ENCODE data around the gene LSS. TPM values are rescaled to one million over a fixed set of nuclear protein-coding genes. Genes with fewer than 3 reads are reported as not detected.

LSS gene
- total and polyA plus RNA-seq, 2 of the 4 experiments (the other 2 are of a cell fraction) = 43.4 to 58.1 TPM

DNA sequence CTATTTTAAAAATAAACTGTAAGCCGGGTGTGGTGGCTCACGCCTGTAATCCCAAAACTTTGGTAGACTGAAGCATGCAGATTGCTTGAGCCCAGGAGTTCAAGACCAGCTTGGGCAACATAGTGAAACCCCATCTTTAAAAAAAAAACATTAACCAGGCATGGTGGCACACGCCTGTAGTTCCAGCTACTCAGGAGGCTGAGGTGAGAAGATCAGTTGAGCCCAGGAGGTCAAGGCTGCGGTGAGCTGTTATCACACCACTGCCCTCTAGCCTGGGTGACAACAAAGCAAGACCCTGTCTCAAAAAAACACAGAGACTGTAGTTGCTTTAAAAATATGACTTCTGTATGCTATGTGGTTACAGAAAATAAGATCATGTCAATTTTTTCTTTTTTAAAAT lies 24.3 kb upstream of the LSS start:
- H3K9me1 ChIP-seq (ENCODE audit: insufficient read depth, low read length) = no peaks in the 10 kb centered on the region
- dilution Hi-C loops (cut with HindIII; ENCODE audit: low sequenced_read_pairs, unreplicated experiment) (no loop called here), in situ Hi-C loops (cut with MboI; ENCODE audit: low sequenced_read_pairs) (no loop called here), intact Hi-C loops (cut with micrococcal nuclease) (no loop called here)
- H3K4me2 ChIP-seq (ENCODE audit: low read depth, low read length) = no peak overlapping the region
- H3K27me3 ChIP-seq (ENCODE audit: control insufficient read depth, insufficient read depth, low read length) = no peaks in the 10 kb centered on the region
- no peaks in the 10 kb centered on the region for H3K9me3 ChIP-seq (ENCODE audit: control insufficient read depth, insufficient read depth, low read length)
- TF ChIP-seq, protein P1, sequence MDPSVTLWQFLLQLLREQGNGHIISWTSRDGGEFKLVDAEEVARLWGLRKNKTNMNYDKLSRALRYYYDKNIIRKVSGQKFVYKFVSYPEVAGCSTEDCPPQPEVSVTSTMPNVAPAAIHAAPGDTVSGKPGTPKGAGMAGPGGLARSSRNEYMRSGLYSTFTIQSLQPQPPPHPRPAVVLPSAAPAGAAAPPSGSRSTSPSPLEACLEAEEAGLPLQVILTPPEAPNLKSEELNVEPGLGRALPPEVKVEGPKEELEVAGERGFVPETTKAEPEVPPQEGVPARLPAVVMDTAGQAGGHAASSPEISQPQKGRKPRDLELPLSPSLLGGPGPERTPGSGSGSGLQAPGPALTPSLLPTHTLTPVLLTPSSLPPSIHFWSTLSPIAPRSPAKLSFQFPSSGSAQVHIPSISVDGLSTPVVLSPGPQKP (IDR thresholded peaks at IDR 0.05; ENCODE audit: borderline replicate concordance, low read depth, low read length) = no peak
- H2BK5ac ChIP-seq (ENCODE audit: low read depth, low read length, poor library complexity, severe bottlenecking) = no peak overlapping the region
- H3K79me1 ChIP-seq (ENCODE audit: low read depth in 1 of 2, low read length in 2 of 2) = peaks cover 8 to 37% of the 10 kb centered on the region in 2 experiments
- no peak overlapping the region for H4K8ac ChIP-seq (ENCODE audit: low read depth in 2 of 2, low read length in 2 of 2)
- H2AK5ac ChIP-seq (ENCODE audit: low read depth, low read length) = no peak overlapping the region
- H2AK9ac ChIP-seq (replicated peaks; ENCODE audit: low read depth, low read length, poor library complexity) = no peak overlapping the region
- no peak overlapping the region for H3K23ac ChIP-seq (ENCODE audit: low read depth, low read length)
- no peak overlapping the region for H3K27ac ChIP-seq (ENCODE audit: insufficient read depth, low read length)
- ChIA-PET POLR2A (ENCODE audit: unreplicated experiment) (no interaction called here), CTCF (interaction anchor here (0.9 kb wide), 1 partner anchor 24 kb away, joined by 4 read pairs; the partner anchor contains the start of gene LSS)
- no peaks in the 10 kb centered on the region for H3K4me1 ChIP-seq (ENCODE audit: control insufficient read depth, insufficient read depth, low read length)
- no peak overlapping the region for H4K5ac ChIP-seq (ENCODE audit: low read depth, low read length)
- H2AFZ ChIP-seq (replicated peaks; ENCODE audit: low read length, poor library complexity) = no peak overlapping the region
- ATAC-seq (ENCODE audit: low read depth) (no peak), DNase-seq (no peak)
- no peak overlapping the region for H3K56ac ChIP-seq (ENCODE audit: extremely low read depth, insufficient read depth, low read length)
- H3K18ac ChIP-seq (ENCODE audit: low read depth, low read length) = no peak overlapping the region
- no peak overlapping the region for H2BK20ac ChIP-seq (ENCODE audit: low read depth, low read length)
- H4K91ac ChIP-seq (ENCODE audit: insufficient read depth, low read depth, low read length) = no peak overlapping the region
- H3K4me3 ChIP-seq (ENCODE audit: insufficient read depth, low read depth, low read length) = no peak overlapping the region
- peaks cover 77% of the 10 kb centered on the region for H3K36me3 ChIP-seq (ENCODE audit: control insufficient read depth, insufficient read depth, low read length)
- H4K20me1 ChIP-seq (ENCODE audit: insufficient read depth, low read length) = no peaks in the 10 kb centered on the region; the same call in none of the 2 replicates
- no peak overlapping the region for H2BK15ac ChIP-seq (ENCODE audit: low read depth, low read length)
- WGBS, 2 experiments (ENCODE audit: extremely low coverage in 2 of 2, insufficient read length in 1 of 2) = no CpG with 5 or more reads among the region's 4 CpGs
- H3K4ac ChIP-seq (ENCODE audit: low read depth, low read length) = no peak overlapping the region
- no peak overlapping the region for H3K9ac ChIP-seq (ENCODE audit: low read depth, low read length)
- BruUV-seq (replicated peaks) = no TSS peak
- no peak overlapping the region for H2BK120ac ChIP-seq (ENCODE audit: low read depth, low read length)
- H3K14ac ChIP-seq (replicated peaks; ENCODE audit: low read depth, low read length) = no peak overlapping the region
